AG09309 (cell line): ENCODE data around the gene ELF4.

Source experiments
- DNase-seq: peaks from one replicate; pipeline ENCODE4 v3.0.0-alpha.2; 2010; ENCODE audit warnings: low read depth
- H3K4me3 ChIP-seq: 2 replicates; pipeline ENCODE4 v1.5.1; 2011; ENCODE audit warnings: mild to moderate bottlenecking, low read depth, low read length, moderate library complexity; ENCODE audit not compliant: control insufficient read depth
- TF ChIP-seq, protein P1 (sequence below): IDR thresholded peaks from 2 replicates; pipeline ENCODE4 v1.5.1; 2011; ENCODE audit warnings: mild to moderate bottlenecking, low read depth, low read length, inconsistent platforms; ENCODE audit not compliant: insufficient read depth, control insufficient read depth; ENCODE audit errors: missing control alignments

Gene ELF4

DNA sequence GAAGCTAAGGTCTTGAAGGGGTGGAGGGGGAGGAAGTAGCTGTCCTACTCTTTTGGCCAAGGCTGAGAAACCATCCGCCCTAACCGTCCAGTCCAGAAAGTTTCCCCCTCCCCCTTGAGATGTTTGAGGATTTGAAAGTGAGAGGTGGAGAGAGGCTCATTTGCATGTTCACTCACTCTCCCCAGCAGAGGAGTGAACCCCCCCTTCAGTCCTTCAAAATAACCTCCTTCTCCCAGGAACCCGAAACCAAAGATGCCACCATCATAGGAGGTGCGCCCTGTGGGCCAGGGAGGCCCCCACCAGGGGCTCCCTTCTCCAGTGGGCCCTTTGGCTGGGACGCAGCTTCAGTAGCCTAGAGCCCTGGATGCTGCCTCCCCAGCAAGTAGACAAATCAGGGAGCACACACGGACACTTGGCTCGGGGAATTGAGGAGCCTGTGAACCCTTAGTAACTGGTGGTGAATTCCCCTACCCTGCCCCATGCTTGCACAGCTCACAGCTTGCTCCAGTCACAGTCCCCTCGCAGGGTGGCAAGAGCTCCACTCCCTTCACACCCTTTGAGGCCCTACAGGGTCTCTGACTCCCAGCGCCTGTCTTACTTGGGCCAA is 25.6 kb downstream of the ELF4 start:
- TF ChIP-seq, protein P1, sequence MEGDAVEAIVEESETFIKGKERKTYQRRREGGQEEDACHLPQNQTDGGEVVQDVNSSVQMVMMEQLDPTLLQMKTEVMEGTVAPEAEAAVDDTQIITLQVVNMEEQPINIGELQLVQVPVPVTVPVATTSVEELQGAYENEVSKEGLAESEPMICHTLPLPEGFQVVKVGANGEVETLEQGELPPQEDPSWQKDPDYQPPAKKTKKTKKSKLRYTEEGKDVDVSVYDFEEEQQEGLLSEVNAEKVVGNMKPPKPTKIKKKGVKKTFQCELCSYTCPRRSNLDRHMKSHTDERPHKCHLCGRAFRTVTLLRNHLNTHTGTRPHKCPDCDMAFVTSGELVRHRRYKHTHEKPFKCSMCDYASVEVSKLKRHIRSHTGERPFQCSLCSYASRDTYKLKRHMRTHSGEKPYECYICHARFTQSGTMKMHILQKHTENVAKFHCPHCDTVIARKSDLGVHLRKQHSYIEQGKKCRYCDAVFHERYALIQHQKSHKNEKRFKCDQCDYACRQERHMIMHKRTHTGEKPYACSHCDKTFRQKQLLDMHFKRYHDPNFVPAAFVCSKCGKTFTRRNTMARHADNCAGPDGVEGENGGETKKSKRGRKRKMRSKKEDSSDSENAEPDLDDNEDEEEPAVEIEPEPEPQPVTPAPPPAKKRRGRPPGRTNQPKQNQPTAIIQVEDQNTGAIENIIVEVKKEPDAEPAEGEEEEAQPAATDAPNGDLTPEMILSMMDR = no peak
- no peak for DNase-seq
- no peak overlapping the region for H3K4me3 ChIP-seq

DNA sequence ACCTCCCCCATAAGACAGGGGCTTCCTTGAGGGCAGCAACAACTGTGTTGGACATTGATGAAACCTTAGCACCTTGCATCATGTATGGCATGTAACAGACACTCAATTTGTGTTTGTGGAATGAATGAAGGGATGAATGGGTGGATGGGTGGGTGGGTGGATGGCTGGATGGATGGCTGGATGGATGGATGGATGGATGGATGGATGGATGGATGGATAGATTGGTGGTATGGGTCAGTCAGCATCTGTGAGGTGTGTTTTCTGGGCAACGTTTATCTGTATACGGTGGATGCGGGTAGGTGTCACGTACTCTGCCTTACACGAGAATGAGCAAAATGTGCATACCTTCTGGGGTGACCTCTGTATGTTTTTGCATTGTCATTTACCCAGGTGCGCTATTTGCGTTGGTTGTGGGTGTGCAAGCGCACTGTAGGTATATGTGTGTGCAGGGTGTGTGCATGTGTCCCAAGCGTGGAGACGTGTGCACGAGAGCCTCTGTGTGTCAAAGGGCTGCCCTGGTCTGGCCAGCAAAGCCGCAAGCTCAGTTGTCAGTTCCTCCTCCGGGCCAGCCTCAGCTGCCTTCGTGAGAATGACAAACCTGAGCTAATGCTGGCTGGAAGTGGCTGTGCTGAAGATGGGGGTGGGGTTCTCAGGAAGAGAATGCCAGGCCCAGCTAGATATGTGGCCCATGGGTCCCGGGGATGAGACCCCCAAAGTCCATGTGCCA is 26.5 kb downstream of the ELF4 start:
- TF ChIP-seq, protein P1 = no peak

DNA sequence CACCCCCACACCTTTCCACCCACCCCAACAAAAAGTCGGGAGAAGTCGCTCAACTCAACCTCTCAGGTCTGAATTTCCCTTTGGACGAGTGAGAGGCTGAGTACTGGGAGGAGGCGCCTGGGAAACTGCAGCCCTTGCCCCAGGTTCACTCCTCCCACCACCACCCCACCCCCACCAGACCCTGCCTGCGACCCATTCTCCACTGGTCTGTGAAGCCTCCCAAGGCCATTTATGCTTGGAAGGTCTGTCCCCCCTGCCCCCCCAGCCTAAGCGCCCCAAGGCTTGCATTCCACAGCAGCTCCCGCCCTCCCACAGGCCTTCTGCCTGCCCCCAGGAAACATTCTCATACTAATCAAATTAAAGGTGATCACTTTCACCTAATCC is 27.2 kb downstream of the ELF4 start:
- H3K4me3 ChIP-seq = no peak overlapping the region
- TF ChIP-seq, protein P1 = no peak
- no peak for DNase-seq

More for the DNA sequence above, 26.5 kb downstream of the ELF4 start:
- H3K4me3 ChIP-seq = no peak overlapping the region
- no peak for DNase-seq

DNA sequence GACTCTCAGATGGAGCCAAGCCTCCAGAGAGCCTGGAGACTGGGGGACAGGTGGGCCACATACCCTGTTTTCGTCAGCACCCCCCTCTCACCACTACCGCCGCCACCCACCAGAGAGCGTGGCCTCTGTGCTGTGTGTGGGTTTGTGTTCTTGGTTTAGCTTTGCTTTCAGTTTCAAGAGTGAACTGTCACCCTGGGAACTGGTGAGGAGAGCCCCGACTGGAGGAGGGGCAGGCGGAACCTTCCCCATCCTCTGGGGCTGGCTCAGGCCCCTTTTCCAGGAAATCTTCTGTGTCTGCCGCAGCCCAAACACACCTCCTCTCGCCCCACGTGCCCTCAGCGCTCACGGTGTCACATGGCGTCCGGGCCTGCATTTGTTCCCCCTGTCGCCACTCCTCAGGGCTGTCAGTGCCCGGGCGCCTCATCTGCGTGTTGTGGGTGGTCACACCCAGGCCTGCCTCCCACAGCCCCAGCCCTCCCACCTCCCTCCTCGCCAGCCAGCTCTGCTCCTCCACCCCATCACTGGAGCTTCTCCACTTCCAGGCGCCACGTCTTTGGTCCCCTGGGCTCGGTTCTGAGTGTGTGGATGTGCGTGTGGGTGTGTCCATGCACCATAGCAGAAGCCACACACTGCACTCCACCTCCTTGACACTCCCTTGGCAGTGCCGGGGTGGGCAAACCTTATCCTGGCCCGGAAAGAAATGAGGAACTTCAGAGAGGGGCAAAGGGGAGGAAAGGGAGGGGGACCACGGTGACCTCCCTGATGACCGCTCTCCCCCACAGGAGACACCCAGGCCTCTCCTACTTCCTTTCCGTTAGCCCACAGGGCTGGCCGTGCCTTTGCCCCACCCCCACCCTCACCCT is 27.8 kb downstream of the ELF4 start:
- no peak overlapping the region for H3K4me3 ChIP-seq
- DNase-seq = no peak
- TF ChIP-seq, protein P1 = no peak

DNA sequence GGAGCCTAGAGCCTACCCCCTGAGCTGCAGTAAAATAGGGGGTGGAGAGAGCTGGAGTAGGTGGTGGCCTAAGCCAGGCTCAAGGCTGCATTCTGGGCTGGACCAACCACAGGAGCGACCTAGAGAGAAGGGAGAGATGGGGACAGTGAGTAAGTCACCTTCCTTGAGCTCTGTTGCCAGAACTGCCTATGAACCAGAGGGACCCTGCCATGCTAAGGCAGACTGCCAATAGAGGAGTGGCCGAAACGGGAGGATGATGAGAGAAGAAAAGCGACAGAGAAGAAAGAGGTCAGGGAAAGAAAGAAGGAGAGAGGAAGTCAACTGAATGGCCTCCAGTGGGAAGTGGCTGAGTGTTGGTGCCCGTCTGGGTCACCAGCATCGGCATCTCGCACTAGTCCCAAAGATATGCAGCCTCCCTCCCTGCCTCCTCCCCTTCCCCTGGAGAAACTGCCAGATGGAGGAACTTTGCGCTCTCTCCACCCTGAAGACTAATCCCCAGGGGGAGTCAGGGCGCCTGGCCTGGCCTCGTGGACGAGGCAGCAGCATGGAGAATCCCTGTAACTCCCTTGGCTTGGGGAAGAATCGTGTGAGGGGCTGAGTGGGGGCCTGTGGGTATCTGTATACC is 28.8 kb downstream of the ELF4 start:
- TF ChIP-seq, protein P1 = no peak
- H3K4me3 ChIP-seq = no peak overlapping the region
- DNase-seq = no peak

DNA sequence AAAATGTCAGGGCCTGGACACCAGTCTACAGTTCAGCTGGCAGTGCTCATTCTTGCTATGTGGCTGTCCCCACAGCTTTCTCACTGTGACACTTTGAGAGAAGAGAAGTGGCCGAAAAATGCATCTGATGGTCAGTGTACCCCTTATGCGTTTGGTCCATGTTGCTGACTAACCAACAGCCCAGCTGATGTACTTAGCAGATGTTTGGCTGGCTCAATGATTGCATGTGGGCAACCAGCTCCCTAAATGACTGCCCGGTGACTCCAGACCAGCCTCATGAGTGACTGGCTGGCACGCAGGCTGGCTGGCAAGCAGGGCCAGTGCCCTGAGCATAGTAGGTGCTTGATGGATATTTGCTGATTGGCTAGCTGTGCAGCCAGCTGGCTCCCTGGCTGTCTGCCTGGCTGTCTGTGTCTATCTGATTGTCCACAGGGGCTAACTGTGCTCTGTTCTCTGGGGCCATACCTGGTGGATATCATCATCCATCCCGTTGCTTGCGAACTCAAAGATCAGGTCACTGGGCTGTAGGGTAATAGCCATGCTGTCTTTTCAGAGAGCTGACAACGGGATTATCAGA is 29.4 kb downstream of the ELF4 start:
- no peak overlapping the region for H3K4me3 ChIP-seq
- DNase-seq = no peak
- TF ChIP-seq, protein P1 = no peak
